Activated CD8-positive, alpha-beta memory T cell treated with anti-CD3 and anti-CD28 coated beads, Interleukin-2, amount 50 U/mL, for 48 hours (primary cell): ENCODE measurements around the gene ARID2.
A peak's percentile ranks its signal among the peaks of the same experiment; 100 is the strongest.

Experiments
- DNase-seq: peaks from one replicate; pipeline ENCODE4 v3.0.0-alpha.2; 2020

ARID2 gene

DNA sequence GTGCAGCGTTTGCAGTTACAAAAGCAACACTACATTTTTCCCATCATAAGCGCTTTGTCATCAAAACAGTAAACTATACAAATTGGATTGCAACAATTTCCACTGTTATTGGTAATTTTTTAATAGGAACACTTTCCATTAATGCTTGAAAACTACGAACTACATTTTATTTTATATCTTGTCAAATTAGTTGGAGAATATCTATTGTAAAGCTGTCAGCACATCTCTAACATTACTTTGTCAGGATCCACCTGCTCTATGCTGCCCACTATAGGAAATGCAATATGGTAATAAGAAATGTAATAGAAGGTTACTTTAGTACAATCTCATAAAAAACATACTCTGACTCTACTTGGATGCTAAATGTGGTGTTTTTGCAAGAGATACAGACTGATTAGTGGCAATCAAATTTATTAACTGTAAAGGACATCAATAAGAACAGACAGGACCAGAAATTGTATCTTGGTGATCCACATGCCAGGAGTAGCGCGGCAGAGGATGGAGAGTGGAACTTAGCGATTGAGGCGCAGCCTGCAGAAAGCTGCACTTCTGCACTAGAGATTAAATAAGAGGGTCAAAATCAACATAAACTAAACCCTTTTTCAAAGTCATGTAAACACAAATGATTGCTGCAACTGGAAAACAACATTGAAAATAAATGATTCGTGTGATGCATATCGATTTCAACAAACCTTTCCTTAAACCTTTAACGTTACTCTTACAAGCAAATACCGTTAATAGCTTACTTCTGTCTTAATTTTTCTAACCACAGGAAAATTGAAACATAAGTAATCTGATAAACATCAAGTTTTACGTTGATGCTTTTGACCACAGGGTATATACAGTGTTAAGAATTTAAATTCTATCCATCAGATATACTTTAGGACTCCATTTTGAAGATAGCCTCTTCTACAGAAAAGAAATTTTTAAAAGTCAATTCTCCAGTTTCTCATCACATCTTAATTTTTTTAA is 3.6 kb upstream of the ARID2 start:
- no peak for DNase-seq

DNA sequence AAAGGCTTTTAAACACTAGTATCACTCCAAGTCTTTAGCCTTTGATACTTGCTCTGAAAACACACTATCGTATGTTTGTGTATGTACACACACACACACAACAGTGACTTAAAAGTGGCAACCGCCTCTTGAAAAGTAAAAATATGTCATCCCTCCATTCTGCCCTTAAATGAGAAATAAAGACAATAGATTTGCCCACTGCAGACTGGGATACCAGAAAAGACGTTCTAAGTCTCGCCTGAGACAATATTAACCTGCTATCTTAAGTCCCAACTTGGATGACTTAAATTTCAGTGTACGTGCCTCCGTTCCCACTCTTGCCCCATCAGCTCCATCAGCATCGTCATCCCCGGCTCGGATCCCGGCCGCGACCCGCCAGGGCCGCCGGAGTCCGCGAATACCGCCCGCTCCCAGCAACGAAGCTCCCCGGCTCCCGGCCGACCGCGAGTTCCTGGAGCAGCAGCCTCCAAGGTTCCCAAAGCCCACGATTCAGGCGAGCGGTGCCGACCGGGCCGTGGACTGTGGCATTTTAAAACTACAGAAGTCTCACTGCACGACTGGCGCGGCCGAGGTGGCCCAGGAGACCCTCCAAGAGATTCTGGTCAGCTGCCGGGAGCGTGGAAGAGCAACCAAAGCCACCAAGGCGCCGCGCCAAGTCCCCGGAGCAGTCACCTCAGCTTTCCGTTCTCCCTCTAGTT is 2.8 kb upstream of the ARID2 start:
- DNase-seq = peak; percentile 69

DNA sequence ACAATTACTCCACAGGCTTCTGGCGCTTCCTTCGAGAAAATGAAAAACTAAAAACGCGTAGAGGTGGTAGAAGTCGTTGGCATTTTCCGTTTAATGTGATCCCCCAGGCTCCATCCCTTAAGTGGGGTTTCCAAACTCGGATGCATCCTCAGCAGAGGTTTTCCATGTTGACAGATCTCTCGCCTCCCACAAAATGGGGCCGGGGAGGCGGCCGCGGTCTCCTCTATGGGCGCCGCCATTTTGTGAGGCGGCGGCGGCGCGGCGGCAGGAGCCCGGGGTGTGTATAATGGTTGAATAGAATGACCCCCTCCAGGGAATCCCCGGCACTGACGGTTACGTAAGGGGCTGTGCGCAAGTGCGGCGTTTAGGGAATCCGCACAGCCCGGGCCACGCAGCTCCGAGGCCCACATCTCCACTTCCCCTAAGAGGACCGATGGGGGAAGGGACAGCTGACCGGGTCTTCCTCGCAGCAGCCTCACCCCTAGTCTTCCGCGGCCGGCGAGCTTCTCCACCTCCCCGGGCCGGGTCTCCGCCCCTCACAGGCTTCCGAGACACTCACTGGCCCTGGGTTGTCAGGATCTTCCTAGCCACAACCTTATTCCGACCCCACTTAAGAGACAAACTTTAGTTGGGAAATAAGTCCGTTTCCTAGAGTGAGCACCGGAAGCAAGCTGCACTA is 2.1 kb upstream of the ARID2 start:
- peak; percentile 91 for DNase-seq

DNA sequence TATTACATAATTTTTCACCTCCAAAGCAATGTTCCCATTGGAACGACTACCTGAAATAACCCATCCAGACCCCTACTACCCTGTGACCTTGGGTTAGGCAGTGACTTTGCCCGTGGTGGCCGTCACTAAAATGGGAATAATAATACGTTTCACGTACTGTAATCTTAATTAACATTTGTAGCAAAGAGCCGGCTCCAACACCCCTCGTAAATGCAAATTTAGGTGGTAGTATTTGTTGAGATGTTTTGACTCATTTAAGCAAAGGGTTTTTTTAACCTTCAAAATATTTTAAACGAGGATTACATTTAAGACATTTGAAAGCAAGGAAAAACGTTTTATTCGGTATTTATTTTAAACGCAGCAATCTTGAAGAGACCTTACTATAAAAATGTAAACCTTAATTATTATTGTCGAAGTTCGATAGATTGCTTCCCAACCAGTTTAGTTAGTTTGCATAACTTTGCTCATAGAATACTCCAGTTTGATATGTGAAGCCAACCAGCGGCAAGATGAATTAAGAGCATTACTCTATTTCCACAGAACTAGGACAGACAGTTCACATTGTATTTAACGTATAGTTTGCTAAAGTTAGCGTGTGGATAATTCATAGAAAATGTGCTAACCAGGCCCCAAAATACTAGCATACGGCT is 1.4 kb upstream of the ARID2 start:
- DNase-seq = no peak

DNA sequence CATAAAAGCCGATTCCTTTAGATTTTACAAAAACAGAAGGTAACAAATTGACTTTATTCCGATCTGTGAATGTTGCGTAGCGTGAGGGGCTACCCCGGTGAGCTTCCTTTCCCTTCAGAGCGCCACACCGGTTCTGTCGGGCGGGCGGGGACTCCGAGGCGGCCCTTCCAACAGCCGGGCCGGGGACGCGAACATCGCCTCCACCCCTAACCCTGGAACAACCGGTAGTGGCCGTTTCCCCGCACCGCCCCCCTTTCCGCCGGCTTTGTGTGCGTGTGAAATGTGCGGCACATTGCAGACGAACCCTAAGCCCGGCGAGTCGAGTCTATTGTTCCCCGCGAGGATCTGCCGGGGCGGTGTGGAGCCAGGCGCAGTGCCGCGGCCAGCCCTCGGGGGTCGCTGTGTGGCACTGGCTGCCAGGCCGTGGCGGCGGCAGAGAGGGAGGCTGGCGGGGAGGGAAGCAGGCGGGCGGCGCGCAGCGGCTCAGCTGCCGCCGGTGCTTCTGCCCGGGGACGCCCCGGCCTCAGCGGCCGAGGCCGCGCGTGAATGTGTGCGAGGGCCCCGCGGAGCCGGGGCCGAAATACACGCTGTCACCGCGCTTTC is 775 bp upstream of the ARID2 start:
- DNase-seq = peak; percentile 95

DNA sequence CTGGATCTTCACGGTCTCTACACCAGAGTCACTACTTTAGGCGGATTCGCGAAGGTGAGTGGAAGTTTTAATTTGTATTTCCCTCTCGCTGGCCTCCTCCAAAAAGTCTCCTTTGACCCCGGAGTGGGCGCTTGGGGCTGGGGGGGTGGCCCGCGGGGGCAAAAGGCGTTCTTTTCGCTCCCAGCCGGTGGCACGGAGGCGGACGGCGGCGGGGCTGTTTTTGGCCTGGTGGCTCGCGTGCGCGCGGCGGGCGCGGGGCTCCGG is 510 bp downstream of the ARID2 start:
- DNase-seq = peak; percentile 78

DNA sequence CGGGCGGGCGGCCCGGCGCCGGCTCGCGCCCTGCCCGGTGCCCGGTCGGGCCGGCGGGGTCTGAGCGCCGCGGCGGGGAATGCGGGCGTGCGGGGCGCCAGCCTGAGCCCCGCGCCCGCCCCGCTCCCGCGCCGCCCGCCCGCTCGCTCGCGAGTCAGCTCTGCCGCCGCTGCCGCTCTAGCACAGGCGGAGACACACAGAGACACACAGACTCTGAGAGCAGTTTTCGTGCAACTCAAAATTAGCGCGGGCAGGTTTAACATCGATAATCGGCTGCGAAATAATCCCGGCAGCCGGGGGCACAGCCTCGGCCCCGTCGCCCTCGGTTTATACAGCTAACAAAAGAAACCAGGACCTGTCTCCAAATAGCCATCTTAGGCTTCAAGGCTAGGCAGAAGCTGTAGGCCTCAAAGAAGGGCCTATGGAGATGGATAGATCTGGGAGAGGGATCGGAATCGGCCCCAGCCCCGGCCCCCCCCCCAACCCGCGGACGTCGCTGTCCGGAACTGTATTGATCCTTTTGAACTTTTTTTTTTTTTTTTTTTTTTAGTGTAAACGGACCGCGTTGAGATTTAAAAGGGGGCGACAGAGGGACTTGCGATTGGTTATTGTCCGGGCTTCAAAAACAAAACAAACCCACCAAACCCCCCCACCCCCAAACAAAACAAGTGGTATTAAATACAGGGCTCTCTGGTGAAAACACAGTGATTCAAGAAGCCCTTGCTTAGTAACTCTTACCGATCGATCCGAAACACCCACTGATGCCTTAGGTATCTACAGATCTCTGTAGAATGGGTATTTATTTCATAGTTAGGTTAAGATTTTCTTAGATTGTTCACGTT is 1.1 kb downstream of the ARID2 start:
- DNase-seq = peak; percentile 80

DNA sequence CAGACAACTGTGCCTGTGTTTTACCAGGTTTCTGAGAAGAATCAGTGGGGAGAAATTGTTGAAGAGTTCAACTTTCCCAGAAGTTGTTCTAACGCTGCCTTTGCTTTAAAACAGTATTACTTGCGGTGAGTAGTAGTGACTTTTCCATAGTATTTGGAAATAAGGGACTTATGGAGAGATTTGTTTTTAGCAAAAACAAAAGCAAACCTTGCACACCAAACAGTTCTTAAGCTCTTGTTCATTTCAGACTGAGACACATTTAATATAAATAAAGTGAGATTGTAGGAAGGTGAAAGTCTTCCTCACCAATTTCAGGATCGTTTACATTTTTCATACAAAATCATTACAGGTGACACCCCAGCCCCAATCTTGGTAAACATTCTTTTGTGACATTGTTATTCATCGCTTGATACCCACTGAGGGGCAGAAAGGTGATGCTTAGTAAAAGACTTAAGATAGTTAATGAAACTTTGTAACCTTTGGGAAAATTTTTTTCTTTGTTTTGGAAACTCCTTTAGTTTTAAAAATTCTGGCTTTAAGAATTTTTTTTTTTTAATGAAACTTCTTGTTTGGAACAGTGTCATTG is 1.8 kb downstream of the ARID2 start:
- DNase-seq = no peak

DNA sequence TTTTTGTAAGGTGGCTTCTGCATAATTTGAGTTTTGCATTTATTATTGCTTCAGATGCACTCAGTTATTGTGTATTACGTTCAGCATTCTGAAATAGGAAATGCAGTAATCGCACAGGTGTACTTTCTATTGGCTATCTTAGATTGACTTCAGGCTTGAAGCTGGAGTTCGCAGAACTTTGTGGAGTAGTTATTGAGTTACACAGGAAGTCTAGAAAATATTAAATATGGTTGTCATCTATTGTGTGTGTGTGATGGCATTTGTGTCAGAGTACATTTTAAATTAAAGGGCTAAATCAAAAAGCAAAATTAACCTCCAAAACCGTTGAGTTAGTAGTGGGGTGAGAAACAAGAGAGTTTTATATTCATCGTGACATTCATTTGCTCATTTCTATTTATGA is 2.7 kb downstream of the ARID2 start:
- no peak for DNase-seq

DNA sequence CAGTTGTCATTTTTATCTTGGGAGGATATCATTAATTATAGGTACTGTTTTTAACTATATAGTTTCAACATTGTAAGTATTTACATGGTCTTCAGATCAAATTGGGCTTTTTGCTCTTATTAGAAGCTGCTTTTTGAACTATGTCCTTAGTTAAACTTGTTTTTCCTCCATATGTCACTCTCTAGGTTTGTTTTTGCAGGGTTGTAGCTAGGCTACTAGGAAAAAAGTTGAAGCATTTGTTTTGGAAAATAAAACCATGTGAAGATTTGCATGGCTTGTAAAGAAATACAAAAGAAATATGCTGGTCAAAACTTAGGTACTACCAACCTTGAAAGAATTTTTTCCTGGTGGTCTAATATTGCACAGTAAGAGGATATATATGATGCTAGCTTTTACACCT is 3.4 kb downstream of the ARID2 start:
- DNase-seq = no peak

DNA sequence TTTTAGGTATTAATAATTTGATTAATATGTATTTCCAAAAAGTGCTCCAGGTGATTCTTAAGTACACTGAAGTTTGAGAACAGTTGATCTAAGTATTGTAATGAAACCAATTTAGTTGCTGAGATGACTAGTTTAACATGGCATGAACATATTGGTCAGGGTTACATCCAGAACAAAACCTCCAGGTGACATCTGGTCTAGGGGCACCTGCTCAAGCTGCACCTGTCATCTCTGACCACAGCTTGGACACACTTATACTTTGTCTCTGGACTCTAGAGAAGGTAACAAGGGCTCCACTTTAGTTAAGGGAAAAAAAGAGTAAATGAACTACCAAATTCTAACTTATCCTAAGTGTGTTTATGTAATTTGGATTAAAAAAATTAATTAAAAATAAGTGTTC is 8.1 kb downstream of the ARID2 start:
- no peak for DNase-seq

DNA sequence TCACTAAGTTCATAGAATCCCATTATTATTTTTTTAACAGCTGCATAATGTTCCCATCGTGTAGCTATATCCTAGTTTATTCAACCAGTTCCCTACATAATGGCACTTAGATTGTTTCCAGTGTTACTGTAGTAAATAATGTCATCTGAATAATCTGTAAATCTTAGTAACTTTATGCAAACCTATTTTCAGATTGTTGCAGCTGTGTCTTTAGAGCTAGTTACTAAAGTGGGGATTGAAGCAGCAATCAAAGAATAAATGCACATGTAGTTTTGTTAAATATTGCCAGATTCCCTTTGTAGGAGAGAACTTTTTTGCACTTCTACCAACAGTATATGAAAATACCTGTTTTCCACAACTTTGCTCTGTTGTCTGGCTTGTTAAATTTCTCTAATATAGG is 13.1 kb downstream of the ARID2 start:
- DNase-seq = no peak

DNA sequence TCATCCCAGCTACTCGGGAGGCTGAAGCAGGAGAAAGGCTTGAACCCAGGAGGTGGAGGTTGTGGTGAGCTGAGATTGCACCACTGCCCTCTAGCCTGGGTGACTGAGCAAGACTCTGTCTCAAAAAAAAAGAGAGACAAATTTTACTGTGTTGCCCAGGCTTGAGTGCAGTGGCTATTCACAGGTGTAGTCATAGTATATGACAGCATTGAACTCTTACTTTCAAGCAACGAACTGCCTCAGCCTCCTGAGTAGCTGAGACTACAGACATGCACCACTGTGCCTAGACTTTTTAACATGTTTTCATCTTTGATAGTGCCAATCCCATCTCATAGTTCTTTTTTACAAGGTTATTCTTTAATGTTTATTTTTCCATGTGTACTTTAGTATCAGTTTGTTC is 13.7 kb downstream of the ARID2 start:
- DNase-seq = no peak

DNA sequence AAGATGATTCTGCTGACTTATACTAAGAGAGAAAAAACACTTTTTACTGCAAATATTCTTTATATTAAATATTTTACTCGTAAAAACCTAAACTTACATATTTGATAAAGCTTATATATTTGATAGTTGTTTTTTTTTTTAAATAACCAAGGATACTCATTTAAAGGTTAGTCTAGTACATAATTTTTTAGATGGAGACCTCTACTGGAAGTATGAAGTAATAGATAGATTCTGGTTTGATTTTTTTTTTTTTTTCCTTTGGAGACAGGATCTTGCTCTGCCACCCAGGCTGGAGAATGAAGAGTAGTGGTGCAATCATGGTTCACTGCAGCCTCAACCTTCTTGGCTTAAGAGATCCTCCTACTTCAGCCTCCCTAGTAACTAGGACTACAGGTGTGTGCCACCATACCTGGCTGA is 16.4 kb downstream of the ARID2 start:
- no peak for DNase-seq

DNA sequence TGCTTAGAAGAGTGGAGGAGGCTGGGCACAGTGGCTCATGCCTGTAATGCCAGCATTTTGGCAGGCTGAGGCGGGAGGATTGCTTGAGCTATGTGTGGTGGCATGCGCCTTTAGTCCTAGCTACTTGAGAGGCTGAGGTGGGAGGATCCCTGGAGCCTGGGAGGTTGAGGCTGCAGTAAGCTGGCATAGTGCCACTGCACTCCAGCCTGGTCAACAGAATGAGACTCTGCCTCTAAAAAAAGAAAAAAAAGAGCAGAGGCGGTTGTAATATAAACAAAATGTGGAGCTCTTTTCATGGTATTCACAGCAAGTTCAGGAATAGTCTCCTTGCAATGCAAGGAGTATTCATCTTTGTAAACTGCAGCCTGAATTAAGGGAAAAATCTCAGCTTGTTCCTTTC is 27.2 kb downstream of the ARID2 start:
- DNase-seq = no peak

DNA sequence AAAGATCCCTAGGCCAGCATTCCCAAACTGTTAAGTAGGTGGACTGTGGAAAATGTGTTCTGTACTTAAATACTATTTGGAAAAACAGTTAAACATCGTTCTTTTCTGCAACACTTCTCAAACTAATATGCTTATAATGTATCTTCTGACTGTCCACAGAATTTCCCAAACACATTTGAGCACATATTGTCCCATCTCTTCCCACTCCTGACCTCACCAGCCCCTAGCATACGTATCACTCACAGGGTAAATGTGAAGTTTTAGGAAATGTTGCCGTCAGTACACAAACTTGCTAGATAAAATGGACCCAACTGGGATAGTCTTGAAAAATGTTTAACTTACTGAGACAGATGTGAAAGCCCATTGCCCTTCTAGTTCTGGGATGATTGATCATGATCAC is 27.7 kb downstream of the ARID2 start:
- DNase-seq = no peak

DNA sequence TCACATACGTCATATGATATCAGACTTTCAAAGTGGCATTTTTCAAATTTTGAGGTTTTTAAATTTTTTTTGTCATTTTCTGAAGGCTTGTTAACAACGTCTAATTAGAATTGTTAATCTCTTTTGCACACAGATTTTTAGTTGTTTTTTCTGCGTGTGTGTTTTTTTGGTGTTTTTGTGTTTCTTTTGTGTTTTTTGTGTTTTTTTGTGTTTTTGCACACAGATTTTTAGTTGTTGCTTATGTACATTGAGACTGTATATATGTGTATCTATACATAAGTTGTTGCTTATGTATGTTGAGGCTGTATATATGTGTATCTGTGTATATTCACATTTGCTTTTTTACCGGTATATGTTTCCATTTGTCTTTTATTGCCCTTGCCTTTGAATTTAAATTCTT is 30.8 kb downstream of the ARID2 start:
- DNase-seq = no peak

DNA sequence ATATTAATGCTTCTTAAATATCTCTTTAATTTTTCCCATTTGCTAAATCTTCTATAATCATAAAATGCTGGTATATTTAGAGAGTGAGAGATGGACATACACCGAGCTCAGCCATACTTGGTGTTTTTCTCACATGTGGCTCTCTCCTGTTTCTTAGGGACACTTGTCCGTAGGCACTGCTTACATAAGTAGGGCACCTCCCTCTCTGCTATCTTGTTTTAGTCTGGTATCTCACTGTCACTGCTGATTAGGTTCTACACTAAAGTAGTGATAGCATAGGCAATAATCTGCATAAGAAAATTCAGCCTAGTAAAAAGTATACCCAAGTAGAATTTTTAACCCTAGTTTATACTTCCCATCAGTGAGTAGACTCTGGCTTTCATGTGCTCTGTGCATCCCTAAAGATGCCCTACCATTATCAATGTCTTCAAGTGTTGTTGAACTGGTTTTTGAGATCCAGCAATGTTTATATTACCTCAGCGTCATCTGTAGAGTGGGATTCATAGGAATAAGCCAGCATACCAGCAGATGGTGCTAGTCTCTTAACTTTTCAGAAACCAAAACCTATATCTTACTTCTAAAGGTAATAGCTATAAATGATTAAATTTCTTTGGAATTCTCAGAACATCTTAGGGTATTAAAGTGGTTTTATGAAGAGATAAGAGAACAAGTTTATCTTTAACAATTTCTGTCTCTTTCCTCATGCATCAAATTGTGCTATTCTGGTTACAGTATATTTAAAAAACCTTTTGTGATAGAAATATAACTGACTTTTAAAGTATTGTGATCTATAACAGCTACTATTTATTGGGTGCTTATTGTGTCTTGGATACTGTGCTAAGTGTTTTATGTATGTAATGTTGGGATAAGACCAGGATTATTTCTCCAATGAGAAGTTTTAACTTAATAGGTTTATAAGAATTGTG is 32.9 kb downstream of the ARID2 start:
- no peak for DNase-seq

DNA sequence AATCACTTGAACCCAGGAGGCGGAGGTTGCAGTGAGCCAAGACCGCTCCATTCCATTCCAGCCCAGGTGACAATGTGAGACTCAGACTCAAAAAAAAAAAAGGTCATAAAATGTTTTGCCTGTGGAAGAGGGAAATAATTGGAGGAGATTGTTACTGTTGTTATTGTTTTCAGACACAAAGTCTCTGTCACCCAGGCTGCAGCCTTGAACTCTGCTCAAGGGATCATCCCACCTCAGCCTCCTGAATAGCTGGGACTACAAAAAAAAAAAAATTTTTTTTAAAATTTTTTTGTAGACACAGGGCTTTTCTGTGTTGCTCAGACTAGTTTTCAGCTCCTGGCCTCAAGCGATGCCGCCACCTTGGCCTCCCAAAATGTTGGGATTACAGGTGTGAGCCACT is 33.9 kb downstream of the ARID2 start:
- DNase-seq = no peak

DNA sequence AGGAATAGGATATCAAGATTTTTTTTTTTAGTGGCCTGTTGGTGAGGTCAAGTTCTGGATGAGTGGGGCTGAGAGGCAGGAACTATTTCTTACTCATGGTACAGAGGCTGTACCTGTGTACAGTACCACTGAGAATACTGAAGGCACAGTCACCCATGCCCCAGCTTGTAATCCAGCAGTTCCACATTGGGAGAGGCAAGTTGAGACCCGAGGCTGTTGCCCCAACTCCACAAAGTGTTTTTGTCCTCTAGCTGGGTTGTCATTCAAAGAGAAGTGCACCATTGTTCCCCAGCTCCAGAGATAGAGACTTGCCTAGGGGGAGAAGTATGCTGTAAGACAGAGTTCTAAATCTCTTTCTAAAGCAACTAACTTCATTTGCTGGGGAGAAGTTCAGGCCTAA is 38.7 kb downstream of the ARID2 start:
- no peak for DNase-seq

DNA sequence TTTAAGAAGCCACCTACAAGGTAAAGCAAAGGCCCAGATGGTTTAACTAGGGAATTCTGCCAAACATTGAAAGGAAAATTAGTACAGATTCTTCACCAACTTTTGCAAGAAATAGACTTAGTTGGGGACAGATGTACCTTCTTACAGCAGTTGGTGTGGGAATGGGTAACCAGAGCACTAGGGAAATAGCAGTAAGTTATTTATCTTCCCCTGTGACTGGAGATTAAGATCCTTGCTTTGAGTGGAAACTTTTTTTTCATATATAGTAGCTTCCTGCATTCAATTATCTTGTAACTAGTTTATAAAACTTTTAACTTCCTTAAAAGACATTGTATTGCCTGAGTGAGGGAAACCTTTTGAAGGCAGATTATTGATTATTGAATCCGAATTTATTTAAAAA is 44.2 kb downstream of the ARID2 start:
- DNase-seq = no peak
